GM12875 (cell line): ENCODE data around the gene NME7.

Source experiments
- H3K4me3 ChIP-seq: one replicate; pipeline ENCODE4 v1.5.1; 2011; ENCODE audit warnings: low read depth, low read length, control low read depth
- TF ChIP-seq, protein P1 (sequence below): IDR thresholded peaks from 2 replicates; pipeline ENCODE4 v1.5.1; 2011; ENCODE audit warnings: low read depth, mild to moderate bottlenecking, control low read depth, inconsistent platforms, low read length, moderate library complexity, borderline replicate concordance; ENCODE audit not compliant: insufficient read depth

NME7 gene

GRCh38 chr1:169109561-169110134, 257.9 kb downstream of the NME7 start:
- TF ChIP-seq, protein P1, sequence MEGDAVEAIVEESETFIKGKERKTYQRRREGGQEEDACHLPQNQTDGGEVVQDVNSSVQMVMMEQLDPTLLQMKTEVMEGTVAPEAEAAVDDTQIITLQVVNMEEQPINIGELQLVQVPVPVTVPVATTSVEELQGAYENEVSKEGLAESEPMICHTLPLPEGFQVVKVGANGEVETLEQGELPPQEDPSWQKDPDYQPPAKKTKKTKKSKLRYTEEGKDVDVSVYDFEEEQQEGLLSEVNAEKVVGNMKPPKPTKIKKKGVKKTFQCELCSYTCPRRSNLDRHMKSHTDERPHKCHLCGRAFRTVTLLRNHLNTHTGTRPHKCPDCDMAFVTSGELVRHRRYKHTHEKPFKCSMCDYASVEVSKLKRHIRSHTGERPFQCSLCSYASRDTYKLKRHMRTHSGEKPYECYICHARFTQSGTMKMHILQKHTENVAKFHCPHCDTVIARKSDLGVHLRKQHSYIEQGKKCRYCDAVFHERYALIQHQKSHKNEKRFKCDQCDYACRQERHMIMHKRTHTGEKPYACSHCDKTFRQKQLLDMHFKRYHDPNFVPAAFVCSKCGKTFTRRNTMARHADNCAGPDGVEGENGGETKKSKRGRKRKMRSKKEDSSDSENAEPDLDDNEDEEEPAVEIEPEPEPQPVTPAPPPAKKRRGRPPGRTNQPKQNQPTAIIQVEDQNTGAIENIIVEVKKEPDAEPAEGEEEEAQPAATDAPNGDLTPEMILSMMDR, result no peak
- no peak overlapping the region for H3K4me3 ChIP-seq

GRCh38 chr1:169108863-169109560, 258.6 kb downstream of the NME7 start:
- no peak overlapping the region for H3K4me3 ChIP-seq
- TF ChIP-seq, protein P1, result peak; percentile 49

DNA sequence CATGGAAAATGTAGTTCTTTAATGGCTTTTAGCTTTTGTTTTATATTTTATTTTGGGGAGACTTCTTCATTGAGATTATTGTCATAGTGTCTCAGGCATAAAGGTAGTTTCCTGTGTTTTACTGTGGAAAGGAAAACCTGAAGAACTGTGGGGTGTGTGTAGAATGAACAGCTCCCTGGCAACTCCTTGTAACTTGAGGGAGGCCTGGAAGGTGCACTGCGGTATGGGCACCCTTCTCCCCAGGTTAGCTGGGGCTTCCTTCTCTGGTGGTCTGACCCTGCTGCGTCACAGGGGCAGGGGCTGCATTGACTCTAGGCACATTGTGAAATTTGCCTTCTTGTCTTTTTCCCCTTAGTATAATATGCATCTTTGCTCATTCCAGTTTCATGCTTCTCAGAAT, 259.4 kb downstream of the NME7 start:
- H3K4me3 ChIP-seq, result no peak overlapping the region
- TF ChIP-seq, protein P1, result no peak

DNA sequence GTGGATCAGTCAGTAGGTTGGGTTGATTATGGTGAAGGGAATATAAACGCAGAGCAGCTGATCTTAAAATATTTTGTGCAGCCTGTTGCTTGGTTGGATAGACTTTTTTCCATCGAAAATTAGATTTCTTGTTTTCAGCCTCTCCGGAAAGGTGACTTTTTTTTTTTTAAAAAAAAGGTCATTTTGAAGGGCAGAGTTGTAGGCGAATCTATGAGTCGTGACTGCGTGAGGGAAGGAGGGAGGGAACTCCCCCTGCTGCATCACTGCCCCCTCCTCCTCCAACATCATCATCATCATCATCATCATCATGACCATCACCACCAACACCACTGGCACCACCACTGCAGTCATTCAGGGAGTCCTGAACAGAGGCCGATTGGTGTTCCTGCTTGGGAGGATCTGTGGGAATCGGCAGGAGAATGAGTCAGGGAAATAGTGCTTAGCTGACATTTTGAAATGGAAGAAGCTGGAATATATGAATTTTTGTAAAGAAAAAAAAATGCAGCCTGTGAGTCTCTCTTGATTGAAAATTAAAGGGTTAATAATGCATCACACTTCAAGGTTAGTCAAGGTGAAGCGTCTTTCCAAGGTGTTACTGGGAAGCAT, 259.9 kb downstream of the NME7 start:
- TF ChIP-seq, protein P1, result no peak
- H3K4me3 ChIP-seq, result peak overlapping the region; percentile 83

DNA sequence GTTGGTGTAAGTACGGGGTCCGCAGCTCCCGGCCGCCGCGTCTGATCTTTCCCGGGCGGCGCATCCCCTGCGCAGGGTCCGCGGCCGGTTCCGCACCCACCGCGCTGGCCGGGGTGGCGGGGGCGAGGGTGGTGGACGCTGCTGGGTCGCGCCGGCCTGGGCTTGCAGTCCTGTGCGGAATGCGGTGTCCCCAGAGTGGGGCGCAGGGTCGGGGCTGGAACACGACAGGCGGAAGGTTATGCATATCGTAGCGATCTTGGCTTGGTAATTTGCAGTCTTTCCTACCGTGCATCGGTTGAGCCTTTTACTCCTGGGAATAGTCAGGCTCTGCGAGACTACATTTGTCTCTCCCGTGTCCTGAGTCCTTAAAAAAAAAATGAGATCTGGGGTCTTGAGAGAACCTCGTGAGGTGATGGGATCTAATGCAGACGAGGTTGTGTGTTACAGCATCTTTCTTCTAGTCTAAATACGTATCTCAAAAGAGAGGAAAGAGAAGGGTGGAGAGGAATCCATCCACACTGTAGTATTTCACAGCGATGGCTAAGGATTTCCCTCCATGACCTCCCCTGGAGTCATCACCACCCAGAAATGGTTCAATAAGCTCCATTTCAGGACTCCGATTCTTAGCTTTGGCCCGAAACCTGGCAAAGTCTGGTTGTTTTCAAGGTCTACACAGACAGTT, 260.5 kb downstream of the NME7 start:
- H3K4me3 ChIP-seq, result peak overlapping the region; percentile 83
- TF ChIP-seq, protein P1, result no peak

DNA sequence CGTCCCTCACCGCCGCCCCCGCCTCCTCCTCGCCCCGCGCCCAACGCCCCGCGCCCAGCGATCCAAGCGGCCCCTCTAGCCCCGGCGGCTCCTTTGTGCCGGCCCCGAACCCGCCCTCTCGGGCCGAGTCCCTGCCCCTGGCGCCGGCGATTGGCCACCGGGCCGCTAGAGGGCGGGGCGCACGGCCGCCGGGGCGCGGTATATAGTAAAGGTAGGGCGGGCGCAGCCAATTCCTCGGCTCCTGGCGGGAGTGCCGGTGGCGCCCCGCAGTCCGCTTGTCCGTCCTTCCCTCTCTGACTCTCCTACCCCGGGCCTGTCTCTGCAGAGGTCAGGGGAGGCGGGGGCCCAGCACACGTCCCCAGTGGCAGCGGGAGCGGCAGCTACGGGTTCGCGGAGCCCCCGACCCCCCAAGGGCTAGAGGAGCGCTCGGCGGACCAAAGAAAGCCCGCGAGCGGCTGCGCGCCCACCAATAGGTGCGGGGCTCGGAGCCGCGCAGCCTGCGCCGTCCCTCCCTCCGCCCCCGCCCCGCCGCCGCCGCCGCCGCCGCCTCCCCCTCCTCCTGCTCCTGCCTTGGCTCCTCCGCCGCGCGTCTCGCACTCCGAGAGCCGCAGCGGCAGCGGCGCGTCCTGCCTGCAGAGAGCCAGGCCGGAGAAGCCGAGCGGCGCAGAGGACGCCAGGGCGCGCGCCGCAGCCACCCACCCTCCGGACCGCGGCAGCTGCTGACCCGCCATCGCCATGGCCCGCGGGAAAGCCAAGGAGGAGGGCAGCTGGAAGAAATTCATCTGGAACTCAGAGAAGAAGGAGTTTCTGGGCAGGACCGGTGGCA, 261.3 kb downstream of the NME7 start, which contains the start of gene ATP1B1:
Gene ATP1B1 (plus strand): TSS at position 596 of the 826 bp plus-strand sequence. CDS start 140 bp downstream, at position 736.
- peak within 1 kb of the TSS; percentile 83 for H3K4me3 ChIP-seq
- TF ChIP-seq, protein P1, result 0 out of 2 replicates have a peak, but pooled peaks have one; percentile 21
